ENCODE data around the gene MACROH2A2.
A peak's percentile ranks its signal among the peaks of the same experiment; 100 is the strongest.

MACROH2A2 gene

GRCh38 chr10:70126700-70127395, 74.2 kb downstream of the MACROH2A2 start:
- DNase-seq (ENCODE audit: low read depth in 2 of 2), result no peak

GRCh38 chr10:70130878-70131559, 78.4 kb downstream of the MACROH2A2 start:
- DNase-seq (ENCODE audit: low read depth in 2 of 2), result no peak

- DNase-seq (ENCODE audit: low read depth in 2 of 2), result no peak
Measured at GRCh38 chr10:70131560-70131937, 78.9 kb downstream of the MACROH2A2 start.

GRCh38 chr10:70132098-70133029, 79.7 kb downstream of the MACROH2A2 start, which contains the start of gene AIFM2:
AIFM2 (minus strand) TSS chr10:70132825; CDS start chr10:70124084, 8,741 bp downstream.
- peak in 1 of 2 donors; percentile 14 for DNase-seq (ENCODE audit: low read depth in 2 of 2)

GRCh38 chr10:70135046-70135445, 82.4 kb downstream of the MACROH2A2 start:
- DNase-seq (ENCODE audit: low read depth in 2 of 2), result no peak

GRCh38 chr10:70135684-70136083, 83.0 kb downstream of the MACROH2A2 start:
- DNase-seq (ENCODE audit: low read depth in 2 of 2), result no peak

GRCh38 chr10:70137135-70137534, 84.5 kb downstream of the MACROH2A2 start:
- no peak for DNase-seq (ENCODE audit: low read depth in 2 of 2)

GRCh38 chr10:70137927-70138883, 85.6 kb downstream of the MACROH2A2 start:
- DNase-seq (ENCODE audit: low read depth in 2 of 2), result no peak

- DNase-seq (ENCODE audit: low read depth in 2 of 2), result no peak
Measured at GRCh38 chr10:70139151-70139996, 86.7 kb downstream of the MACROH2A2 start.

GRCh38 chr10:70139997-70140250, 87.3 kb downstream of the MACROH2A2 start:
- DNase-seq (ENCODE audit: low read depth in 2 of 2), result no peak

- no peak for DNase-seq (ENCODE audit: low read depth in 2 of 2)
Measured at GRCh38 chr10:70140297-70140696, 87.7 kb downstream of the MACROH2A2 start.

- no peak for DNase-seq (ENCODE audit: low read depth in 2 of 2)
Measured at GRCh38 chr10:70142555-70142954, 89.9 kb downstream of the MACROH2A2 start.

- DNase-seq (ENCODE audit: low read depth in 2 of 2), result no peak
Measured at GRCh38 chr10:70144372-70145110, 91.9 kb downstream of the MACROH2A2 start.

GRCh38 chr10:70145166-70145665, 92.6 kb downstream of the MACROH2A2 start:
- DNase-seq (ENCODE audit: low read depth in 2 of 2), result no peak

GRCh38 chr10:70145666-70146488, 93.2 kb downstream of the MACROH2A2 start:
- peak; percentile 57 to 61 for DNase-seq (ENCODE audit: low read depth in 2 of 2)

GRCh38 chr10:70146489-70147258, 94.0 kb downstream of the MACROH2A2 start, which contains the start of gene TYSND1:
TYSND1 (minus strand) TSS chr10:70146700; CDS start chr10:70146586, 114 bp downstream.
- DNase-seq (ENCODE audit: low read depth in 2 of 2), result peak; percentile 84 to 92

GRCh38 chr10:70147259-70147625, 94.6 kb downstream of the MACROH2A2 start:
- no peak for DNase-seq (ENCODE audit: low read depth in 2 of 2)

GRCh38 chr10:70148516-70148915, 95.9 kb downstream of the MACROH2A2 start:
- no peak for DNase-seq (ENCODE audit: low read depth in 2 of 2)

Measured in stimulated activated CD4-positive, alpha-beta T cell treated with anti-CD3 and anti-CD28 coated beads, Interleukin-4, amount 100 ng/mL, for 48 hours (primary cell).